ENCODE data around the gene ATP5F1D. TPM values are rescaled to one million over a fixed set of nuclear protein-coding genes. Genes with fewer than 3 reads are reported as not detected.

ATP5F1D gene
- total RNA-seq, 1 experiment from 2014 or later = 126 TPM

- no peaks in the 10 kb centered on the region for H3K9me3 Mint-ChIP-seq (ENCODE audit: unreplicated experiment)
- TF ChIP-seq CTCF (IDR thresholded peaks at IDR 0.05; ENCODE audit: insufficient read depth in 1 of 2, low read depth in 1 of 2, low read length in 1 of 2, severe bottlenecking in 1 of 2, unreplicated experiment in 1 of 2) = no peak
- Histone ChIP-seq H3K27me3 (replicated peaks; ENCODE audit: control insufficient read depth, insufficient read depth, low read length) (no peaks in the 10 kb centered on the region), H3K9me3 (no peaks in the 10 kb centered on the region), H3K36me3 (ENCODE audit: control insufficient read depth, insufficient read depth, low read length) (no peaks in the 10 kb centered on the region), H3K4me3 (ENCODE audit: low read depth, low read length) (peak overlapping the region; percentile 79), H3K4me1 (peaks cover 15% of the 10 kb centered on the region)
- no peaks in the 10 kb centered on the region for H3K4me1 Mint-ChIP-seq (ENCODE audit: low read depth, unreplicated experiment)
- no TSS peak for BruUV-seq (replicated peaks)
- H3K27me3 Mint-ChIP-seq (ENCODE audit: insufficient read depth, unreplicated experiment) = no peaks in the 10 kb centered on the region
- intact Hi-C loops (cut with micrococcal nuclease; ENCODE audit: unreplicated experiment) = no loop called here
- no peak for DNase-seq
- ChIA-PET CTCF (no interaction called here), POLR2A (no interaction called here)
- H3K36me3 Mint-ChIP-seq (ENCODE audit: insufficient read depth, unreplicated experiment) = peaks cover 8% of the 10 kb centered on the region
- peak overlapping the region; percentile 77 for H3K4me3 Mint-ChIP-seq (ENCODE audit: unreplicated experiment)
- H3K27ac Mint-ChIP-seq (ENCODE audit: unreplicated experiment) = no peak overlapping the region
Observed at GRCh38 chr19:1236576-1236975, 5.0 kb upstream of the ATP5F1D start.

- DNase-seq = no peak
- no TSS peak for BruUV-seq (replicated peaks)
- no peaks in the 10 kb centered on the region for H3K36me3 ChIP-seq (ENCODE audit: control insufficient read depth, insufficient read depth, low read length)
- peaks cover 15% of the 10 kb centered on the region for H3K4me1 ChIP-seq
- H3K9me3 ChIP-seq = no peaks in the 10 kb centered on the region
- TF ChIP-seq CTCF (IDR thresholded peaks at IDR 0.05; ENCODE audit: insufficient read depth in 1 of 2, low read depth in 1 of 2, low read length in 1 of 2, severe bottlenecking in 1 of 2, unreplicated experiment in 1 of 2) = no peak
- POLR2A ChIA-PET = no interaction called here
- Mint-ChIP-seq H3K27me3 (ENCODE audit: insufficient read depth, unreplicated experiment) (no peaks in the 10 kb centered on the region), H3K4me1 (ENCODE audit: low read depth, unreplicated experiment) (no peaks in the 10 kb centered on the region), H3K27ac (ENCODE audit: unreplicated experiment) (no peak overlapping the region), H3K36me3 (ENCODE audit: insufficient read depth, unreplicated experiment) (peaks cover 8% of the 10 kb centered on the region), H3K9me3 (ENCODE audit: unreplicated experiment) (no peaks in the 10 kb centered on the region), H3K4me3 (ENCODE audit: unreplicated experiment) (peak overlapping the region; percentile 77)
- CTCF ChIA-PET = no interaction called here
- peak overlapping the region; percentile 79 for H3K4me3 ChIP-seq (ENCODE audit: low read depth, low read length)
- intact Hi-C loops (cut with micrococcal nuclease; ENCODE audit: unreplicated experiment) = no loop called here
- no peaks in the 10 kb centered on the region for H3K27me3 ChIP-seq (replicated peaks; ENCODE audit: control insufficient read depth, insufficient read depth, low read length)
Observed at GRCh38 chr19:1237027-1237659, 4.4 kb upstream of the ATP5F1D start.

GRCh38 chr19:1237754-1238368 lies 3.7 kb upstream of the ATP5F1D start, which contains the start of gene CBARP:
Gene CBARP, minus strand, starts transcription at chr19:1238005. Its CDS starts 1,905 bp downstream, at chr19:1236100.
- no peak for TF ChIP-seq CTCF (IDR thresholded peaks at IDR 0.05; ENCODE audit: insufficient read depth in 1 of 2, low read depth in 1 of 2, low read length in 1 of 2, severe bottlenecking in 1 of 2, unreplicated experiment in 1 of 2)
- intact Hi-C loops (cut with micrococcal nuclease; ENCODE audit: unreplicated experiment) = no loop called here
- no peaks in the 10 kb centered on the region for H3K9me3 Mint-ChIP-seq (ENCODE audit: unreplicated experiment)
- POLR2A ChIA-PET = interaction anchor here (0.6 to 2.1 kb wide), 2 partner anchors 31 to 56 kb away, joined by 5 to 8 read pairs; partner anchors contain the start of gene CIRBP
- CTCF ChIA-PET = interaction anchor here (0.5 kb wide), 1 partner anchor 173 kb away, joined by 3 read pairs; no protein-coding TSS in a partner anchor
- Histone ChIP-seq H3K9me3 (no peaks in the 10 kb centered on the region), H3K27me3 (replicated peaks; ENCODE audit: control insufficient read depth, insufficient read depth, low read length) (no peaks in the 10 kb centered on the region), H3K4me3 (ENCODE audit: low read depth, low read length) (peak within 1 kb of the TSS; percentile 79), H3K36me3 (ENCODE audit: control insufficient read depth, insufficient read depth, low read length) (no peaks in the 10 kb centered on the region), H3K4me1 (peaks cover 22% of the 10 kb centered on the region)
- peak in 1 of 2 experiments; percentile 63 for DNase-seq
- peaks cover 13% of the 10 kb centered on the region for H3K36me3 Mint-ChIP-seq (ENCODE audit: insufficient read depth, unreplicated experiment)
- peak within 1 kb of the TSS; percentile 59 for H3K27ac Mint-ChIP-seq (ENCODE audit: unreplicated experiment)
- H3K4me3 Mint-ChIP-seq (ENCODE audit: unreplicated experiment) = peak within 1 kb of the TSS; percentile 77
- no peaks in the 10 kb centered on the region for H3K27me3 Mint-ChIP-seq (ENCODE audit: insufficient read depth, unreplicated experiment)
- no peaks in the 10 kb centered on the region for H3K4me1 Mint-ChIP-seq (ENCODE audit: low read depth, unreplicated experiment)
- BruUV-seq (replicated peaks) = no TSS peak
